DMS 273 (cell line): ENCODE measurements around the gene KRTAP20-1.

ENCODE experiments used
- DNase-seq: peaks from one replicate; lab custom pipeline; 2025; ENCODE audit not compliant: unreplicated experiment; lab: John Stamatoyannopoulos, UW

KRTAP20-1 gene, protein sequence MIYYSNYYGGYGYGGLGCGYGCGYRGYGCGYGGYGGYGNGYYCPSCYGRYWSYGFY

DNA sequence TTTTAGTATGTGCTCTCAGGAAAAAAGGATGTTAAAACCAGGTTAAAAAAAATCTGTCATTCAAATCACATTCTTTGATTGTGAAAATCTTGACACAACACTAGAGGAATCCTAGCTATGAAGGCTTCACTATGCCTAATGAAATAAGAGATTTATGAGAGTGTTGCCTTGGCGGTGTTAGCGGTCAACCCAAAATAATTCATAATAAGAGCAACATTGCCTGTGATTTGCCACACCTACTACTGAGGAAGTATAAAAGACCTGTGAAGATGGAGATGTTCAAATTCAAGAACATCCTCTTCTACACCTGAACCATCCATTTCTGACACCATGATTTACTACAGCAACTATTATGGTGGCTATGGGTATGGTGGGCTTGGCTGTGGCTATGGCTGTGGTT is at the start of gene KRTAP20-1:
Gene KRTAP20-1, plus strand, starts transcription at position 301 of the 400 bp plus-strand sequence. Its CDS starts 30 bp downstream, at position 331.
- no peak for DNase-seq

DNA sequence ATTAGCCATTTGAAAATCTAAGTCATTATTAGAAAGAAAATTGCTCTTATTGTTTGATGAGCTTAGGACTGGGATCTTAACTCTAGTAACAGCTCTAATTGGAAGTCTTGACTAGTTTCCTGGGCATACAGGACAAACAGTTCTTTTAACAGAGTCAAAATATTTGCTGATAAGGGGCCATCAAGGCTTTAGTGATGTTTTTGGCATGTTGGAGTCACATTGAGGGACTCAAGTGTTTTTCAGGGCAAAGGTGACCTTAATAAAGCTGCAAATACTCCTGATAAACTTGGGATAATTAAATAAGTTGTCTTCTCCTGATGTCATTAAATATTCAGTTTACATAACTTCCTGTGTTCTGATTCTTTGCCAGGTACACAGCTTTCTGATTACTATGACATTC is 48.6 kb upstream of the KRTAP20-1 start:
- DNase-seq, result no peak

DNA sequence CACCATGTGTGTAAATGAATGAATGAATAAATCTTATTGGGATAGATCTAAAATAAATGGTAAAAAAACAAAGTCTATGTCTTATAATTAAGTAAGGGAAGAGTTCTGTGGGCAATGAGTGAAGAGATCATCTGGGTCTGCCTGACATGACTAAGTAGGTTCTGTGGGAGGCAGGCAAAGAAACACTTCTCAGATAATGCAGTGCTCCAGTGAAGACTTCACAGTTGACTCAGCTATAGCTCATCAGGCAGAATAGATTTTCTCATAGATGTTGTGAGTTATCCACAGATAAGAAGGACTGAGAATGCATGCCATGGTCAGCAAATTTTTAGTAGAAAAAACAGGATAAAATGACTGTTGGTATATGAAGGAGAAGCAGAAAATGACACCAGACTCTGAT is 38.5 kb upstream of the KRTAP20-1 start:
- no peak for DNase-seq

DNA sequence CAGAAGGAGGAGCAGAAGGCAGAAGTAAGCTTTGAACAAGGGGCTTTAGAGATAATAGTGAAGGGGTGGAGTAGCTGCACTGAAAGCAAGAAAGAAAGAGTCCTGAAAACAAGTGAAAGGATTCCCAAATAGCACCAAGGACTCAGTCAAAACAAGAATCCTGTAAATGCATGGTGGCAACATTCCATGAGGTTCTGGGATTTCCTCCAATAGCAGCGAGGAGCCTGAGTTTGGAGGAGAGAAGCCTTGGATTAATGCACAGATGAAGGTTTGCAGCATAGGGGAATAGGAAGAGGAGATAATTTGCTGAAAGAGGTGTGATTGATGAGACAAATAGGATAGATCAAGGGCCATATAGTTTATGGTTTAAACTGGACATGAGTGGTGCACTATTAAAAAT is 36.9 kb upstream of the KRTAP20-1 start:
- no peak for DNase-seq

DNA sequence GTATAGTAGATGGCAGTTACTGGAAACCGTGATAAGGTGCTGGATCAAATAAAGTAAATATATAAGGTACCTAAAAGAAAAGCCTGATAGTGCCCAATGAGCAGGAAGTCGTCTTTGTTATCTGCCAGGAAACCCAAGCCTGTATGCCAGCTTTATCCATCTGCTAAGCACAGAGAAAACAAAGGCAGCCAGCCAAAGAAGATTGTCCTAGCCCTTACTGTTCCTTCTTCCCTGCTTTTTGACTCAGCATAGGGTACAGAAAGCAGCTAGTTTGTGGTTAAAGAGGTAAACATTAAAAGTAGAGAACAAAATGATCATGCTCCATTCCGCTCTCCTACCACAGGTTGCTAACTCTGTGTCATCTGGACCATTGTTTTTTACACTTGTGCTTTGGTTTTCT is 36.1 kb upstream of the KRTAP20-1 start:
- DNase-seq, result no peak

DNA sequence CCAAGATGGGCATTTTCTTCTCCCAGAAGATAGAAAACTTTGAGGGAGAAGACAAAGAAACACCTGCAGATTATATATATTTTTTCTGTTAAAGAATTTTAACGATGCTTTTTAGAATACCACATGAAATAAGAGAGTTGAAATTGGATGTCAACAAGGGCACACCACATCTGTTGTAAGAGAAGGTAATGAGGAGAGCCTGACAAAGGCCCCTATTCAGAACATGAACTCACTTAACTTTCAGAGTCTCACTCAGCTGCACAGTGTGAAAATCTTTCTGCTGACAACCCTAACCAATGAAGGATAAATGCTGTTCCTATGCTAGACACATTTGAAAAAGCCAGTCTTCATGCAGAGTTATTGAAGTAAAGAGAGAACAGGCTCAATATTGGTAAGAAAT is 33.4 kb upstream of the KRTAP20-1 start:
- DNase-seq, result no peak

DNA sequence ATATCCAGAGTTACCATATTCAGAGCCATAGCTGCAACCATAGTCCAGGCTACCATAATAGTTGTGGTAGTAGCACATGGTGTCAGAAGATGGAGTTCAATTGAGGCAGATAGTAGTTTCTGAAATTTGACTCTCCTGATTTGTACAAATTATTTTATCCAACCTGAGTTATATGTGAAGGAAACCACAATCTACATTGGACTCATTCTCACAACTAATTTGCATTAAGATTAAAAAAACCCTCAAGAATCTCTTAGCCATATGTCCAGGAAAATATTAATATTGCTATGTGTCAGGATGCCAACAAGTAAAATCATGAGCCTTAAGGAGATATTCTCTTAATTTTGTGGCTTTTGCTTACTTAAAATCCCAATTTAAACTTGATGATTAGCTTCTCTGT is 25.9 kb upstream of the KRTAP20-1 start, which contains the start of gene KRTAP22-2:
Gene KRTAP22-2, minus strand, starts transcription at position 101 of the 400 bp plus-strand sequence.
- no peak for DNase-seq

DNA sequence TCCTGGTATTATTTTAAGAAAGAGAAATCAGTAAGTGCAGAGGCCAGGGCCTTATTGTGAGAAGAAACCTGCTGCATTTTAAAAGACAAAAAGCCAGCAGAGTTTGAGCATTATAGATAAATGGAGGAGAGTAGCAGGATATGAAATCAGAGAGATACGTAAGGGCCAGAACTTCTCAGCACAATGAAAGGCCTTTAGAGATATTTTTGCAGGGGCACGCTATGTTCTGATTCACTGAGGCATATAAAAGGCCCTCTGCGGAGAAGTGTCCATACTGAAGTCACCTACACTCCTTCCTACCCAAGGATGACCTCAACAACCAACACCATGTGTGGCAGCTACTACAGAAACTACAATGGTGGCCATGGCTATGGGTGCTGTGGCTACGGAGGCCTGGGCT is 24.1 kb upstream of the KRTAP20-1 start, which contains the start of gene KRTAP6-3:
Gene KRTAP6-3, plus strand, starts transcription at position 301 of the 400 bp plus-strand sequence. Its CDS starts 6 bp downstream, at position 307.
- no peak for DNase-seq

DNA sequence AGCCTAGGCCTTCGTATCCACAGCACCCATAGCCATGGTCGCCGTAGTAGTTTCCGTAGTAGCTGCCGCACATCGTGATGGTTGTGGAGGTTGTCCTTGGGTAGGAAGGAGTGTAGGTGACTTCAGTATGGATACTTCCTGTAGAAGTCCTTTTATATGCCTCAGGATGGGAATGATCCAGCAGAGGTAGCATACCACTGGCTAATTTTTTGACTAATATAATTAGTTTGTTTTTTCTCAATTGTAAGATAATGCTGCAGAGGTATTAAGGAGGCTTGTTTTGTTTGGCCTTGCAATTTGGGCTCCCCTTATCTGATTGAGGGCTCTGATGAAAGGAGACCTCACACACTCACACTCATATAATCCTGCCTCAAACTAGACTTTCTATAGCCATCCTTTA is 17.4 kb upstream of the KRTAP20-1 start, which contains the start of gene KRTAP6-2:
Gene KRTAP6-2, minus strand, starts transcription at position 101 of the 400 bp plus-strand sequence. Its CDS starts 28 bp downstream, at position 73.
- no peak for DNase-seq

DNA sequence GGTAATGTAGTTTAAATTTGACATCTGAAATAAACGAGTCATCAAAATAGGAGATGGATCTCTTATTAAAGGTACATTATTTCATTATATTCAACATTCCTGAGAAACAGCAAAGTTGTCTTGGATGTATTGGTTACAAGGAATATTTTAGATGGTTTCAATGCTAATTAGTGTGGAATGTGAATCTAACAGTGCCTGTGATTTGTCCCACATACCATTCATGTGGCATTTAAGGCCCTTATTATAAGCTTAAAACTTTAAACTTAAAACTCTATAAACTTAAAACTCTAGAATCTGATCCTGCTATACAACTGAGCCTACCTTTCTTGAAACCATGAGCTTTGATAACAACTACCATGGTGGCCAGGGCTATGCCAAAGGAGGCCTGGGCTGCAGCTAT is 15.4 kb upstream of the KRTAP20-1 start, which contains the start of gene KRTAP22-1:
Gene KRTAP22-1, plus strand, starts transcription at position 301 of the 400 bp plus-strand sequence.
- no peak for DNase-seq

DNA sequence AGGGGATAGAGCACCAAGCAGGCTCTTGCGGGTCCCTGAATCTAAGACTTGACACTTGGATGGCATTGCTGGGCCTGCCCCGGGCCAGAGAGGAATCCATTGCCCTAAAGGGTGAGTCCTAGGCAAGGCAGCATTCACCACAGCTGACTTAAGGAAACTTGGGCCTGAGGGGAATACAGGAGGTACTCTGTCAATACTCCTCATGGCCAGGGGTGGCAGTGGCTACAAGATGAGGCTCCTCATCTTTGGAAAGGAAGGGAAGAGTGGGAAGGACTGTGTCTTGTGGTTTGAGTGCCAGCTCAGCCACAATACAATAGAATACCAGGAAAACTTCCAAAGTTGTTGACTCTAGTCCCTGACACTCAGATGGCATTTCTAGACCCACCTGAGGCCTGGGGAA is 10.3 kb upstream of the KRTAP20-1 start:
- no peak for DNase-seq

DNA sequence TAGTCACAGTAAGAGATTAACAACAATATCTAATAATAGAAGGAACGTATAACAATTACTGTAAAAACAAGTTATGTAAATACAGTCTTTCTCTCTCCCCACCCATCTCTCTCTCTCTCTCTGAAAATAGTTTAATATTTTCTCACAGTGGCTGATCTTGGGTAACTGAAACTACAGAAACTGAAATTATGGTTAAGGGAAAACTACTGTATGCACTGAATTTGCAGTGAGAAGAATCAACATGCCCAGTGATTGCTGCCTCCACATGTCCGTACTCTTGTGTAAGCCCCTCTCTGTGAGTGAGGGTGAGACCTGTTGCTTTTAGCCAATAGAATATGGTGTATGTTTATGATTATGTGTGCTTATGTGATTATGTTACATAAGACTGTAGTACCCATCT is 4.1 kb upstream of the KRTAP20-1 start:
- no peak for DNase-seq

DNA sequence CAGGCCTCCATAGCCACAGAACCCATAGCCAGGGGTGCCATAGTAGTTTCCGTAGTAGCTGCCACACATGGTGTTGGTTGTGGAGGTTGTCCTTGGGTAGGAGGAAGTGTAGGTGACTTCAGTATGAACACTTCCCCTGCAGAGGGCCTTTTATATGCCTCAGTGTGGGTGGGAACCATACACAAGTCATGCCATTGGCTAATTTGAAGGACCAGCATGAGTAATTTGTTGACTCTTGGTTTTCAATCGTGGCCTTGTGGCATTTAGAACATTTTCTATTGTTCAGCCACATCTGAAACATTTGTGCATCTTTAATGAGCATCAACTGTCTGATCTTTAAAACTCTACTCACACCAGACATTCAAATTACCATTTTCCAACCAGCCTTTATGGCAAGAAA is 2.4 kb upstream of the KRTAP20-1 start, which contains the start of gene KRTAP6-1:
Gene KRTAP6-1, minus strand, starts transcription at position 95 of the 400 bp plus-strand sequence. Its CDS starts 26 bp downstream, at position 69.
- DNase-seq, result no peak

DNA sequence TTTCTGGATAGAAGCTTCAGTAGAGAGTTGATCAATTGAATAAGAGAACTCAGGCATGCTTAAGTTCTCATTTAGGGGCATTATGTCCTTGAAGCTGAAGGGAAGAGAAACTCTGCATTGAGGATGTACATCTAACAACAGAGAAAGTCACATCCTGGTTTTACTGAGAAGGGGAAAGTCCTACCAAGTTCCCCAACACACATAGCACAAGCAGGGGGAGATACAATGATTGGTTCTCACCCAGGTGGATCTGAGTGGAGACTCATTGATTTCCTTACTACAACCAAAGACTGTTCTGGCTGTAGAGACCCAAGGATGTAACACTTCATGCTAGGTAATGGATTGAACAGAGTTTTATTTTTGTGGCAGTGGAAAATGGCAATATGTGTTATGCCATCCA is 1.0 kb upstream of the KRTAP20-1 start:
- DNase-seq, result no peak

DNA sequence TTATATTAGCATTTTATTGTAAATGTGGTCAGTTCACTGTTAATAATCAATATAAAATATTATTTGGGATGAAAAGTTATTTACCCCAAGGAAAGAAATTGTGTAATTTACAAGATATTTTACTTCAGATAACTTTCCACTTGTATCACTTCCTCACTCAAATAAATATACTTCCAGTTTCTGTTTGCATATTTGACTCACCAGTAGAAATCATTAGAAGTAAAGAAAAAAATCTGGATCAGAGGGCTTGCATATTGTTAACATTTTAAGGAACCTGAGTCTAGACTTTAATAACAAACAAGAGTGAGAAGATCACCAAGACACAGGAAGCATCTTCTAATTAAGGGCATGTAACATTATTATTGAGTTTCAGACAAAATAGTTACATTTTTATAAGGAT is 3.9 kb downstream of the KRTAP20-1 start:
- DNase-seq, result no peak

DNA sequence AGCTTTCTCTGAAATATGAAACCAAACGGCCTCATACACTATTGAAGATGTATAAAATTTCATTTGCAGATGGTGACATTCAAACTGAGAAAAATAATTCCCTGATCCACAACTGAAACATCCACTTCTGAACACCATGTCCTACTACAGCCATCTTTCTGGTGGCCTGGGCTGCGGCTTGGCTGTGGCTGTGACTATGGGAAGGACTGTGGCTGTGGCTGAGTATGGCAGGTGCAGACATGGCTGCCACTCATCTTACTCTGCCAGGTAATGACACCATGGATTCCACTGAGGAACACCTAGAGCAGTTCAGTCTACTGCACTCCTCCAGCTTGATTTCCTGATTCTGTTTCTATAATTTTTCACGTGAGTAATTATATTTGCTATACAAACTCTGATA is 4.3 kb downstream of the KRTAP20-1 start, which contains the start of gene KRTAP20-4:
Gene KRTAP20-4, plus strand, starts transcription at position 106 of the 400 bp plus-strand sequence.
- DNase-seq, result no peak

DNA sequence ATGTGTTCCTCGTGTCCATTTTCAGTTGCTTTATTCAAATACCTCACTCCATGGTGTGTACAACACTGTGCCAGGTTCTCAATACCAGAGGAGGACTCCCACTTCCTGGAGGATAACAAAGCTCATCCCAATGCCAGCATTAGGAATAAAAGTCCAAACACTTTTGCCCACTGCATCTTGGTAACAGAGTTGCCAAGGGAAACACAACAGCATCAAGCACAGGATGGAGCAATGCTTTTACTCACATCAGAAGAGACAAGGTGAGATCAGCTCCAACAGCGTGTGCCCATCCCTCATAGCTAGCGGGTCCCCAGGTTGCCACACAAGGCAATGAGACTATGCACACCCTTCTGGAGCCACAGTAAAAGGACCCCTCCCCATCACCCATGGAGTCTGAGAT is 7.1 kb downstream of the KRTAP20-1 start:
- DNase-seq, result no peak

DNA sequence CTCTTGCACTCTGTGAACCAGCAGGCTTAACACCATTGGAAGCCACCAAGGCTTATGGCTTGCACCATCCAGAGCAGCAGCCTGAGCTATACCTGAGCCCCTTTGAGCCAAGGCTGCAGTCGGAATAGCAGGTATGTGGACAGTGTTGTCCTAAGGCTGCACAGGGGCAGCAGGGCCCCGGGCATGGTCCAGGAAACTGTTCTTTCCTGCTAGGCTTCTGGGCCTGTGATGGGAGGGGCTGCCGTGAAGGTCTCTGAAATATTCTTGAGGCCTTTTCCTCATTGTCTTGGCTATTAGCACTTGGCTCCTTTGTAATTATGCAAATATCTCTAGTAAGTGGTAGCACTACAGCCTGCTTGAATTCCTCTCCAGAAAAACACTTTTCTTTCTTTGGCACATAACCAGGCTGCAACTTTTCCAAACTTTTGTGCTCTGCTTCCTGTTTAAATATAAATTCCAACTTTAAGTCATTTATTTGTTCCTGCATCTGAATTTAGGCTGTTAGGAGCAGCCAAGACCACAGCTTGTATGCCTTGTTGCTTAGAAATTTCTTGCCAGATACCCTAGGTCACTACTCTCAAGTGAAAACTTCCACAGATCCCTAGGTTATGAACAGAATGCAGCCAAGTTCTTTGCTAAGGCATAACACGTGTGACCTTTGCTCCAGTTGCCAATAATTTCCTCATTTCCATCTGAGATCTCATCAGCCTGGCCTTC is 9.4 kb downstream of the KRTAP20-1 start:
- no peak for DNase-seq

DNA sequence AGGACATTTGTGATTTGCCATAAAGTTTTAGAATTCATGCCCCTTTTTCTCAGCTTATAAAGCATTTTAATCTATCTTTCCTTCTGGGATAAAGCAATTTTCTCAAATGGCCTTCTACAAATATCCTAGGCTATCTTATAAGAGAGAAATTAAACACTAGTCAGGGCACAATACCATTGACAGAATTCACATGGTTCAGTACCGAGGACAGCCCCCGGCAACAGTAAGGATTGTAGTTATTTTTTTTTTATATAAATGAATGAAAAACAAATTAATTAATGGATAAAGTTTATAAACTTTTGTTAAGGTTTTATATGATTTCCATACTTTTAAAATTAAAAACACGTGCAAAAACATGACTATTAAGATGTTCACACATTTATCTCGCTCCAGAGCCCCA is 11.9 kb downstream of the KRTAP20-1 start:
- DNase-seq, result no peak

DNA sequence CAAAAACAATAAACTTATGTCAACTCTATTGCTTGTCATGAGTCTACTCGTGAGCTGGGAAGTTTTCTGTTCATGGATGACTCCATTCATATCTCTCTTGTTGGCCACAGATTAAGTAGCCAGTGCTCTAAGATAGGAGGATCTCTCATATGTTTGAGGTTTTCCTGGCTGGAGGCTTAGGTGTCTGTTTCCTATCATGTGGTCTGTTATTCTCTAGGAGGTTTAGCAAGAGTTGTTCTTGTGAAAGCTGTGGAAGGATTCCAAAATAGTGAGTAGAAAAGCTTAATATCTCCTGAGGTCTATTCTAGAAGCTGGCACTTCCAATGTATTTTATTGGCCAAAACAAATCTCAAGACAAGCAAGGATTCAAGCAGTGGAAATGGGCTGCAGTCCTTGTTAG is 13.0 kb downstream of the KRTAP20-1 start:
- DNase-seq, result no peak

DNA sequence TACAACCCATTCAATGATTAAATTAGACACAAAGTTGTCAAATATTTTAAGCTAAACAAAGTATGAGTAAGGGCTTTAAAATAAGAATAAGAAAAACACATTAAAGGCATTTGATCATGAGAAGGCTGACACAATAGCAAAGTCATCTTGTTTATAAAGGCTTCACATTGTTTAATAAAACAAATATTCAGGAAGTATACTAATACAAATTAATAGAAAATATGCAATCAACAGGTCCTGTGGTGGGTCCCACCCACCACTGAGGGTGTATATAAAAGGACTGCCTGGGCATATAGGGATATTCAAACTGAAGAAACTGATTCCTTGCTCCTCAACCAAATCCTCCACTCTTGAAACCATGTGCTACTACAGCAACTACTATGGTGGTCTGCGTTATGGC is 18.7 kb downstream of the KRTAP20-1 start, which contains the start of gene KRTAP20-2:
Gene KRTAP20-2, plus strand, starts transcription at position 301 of the 400 bp plus-strand sequence. Its CDS starts 58 bp downstream, at position 359.
- no peak for DNase-seq

DNA sequence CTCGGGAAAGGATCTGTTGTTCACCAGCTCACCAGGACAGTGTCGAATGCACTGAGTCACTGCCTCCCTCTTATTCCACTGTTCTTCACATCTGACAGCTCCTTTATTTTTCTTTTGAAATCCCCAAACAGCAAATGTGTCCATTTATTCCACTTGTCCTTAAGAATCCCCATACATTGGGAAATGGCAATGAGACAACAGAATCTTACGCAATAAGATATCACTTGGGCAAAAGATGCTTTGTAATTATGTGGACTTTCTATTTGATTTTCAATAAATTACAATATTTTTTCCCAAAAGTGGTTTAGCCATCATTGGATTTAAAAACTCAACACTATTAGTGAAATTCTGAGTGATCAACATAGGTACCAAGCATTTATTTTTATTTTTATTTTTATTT is 22.5 kb downstream of the KRTAP20-1 start:
- DNase-seq, result no peak
